PC-3 (cell line): ENCODE data around the gene RNF17.

ENCODE experiments used
- EZH2 ChIP-seq: fragments of 300-600 bp; sonication (generic); IDR thresholded peaks from one replicate; pipeline ENCODE4 v1.6.1; 2017; ENCODE audit warnings: antibody characterized with exemption, mild to moderate bottlenecking, low read length; ENCODE audit not compliant: unreplicated experiment
- EZH2phosphoT487 ChIP-seq: fragments of 300-600 bp; sonication (generic); IDR thresholded peaks from 2 replicates; pipeline ENCODE4 v1.6.1; 2018; ENCODE audit warnings: mild to moderate bottlenecking, antibody characterized with exemption, low read length, borderline replicate concordance
- TF ChIP-seq, protein P1 (sequence below): fragments of 300-600 bp; sonication (generic); conservative IDR thresholded peaks from 2 replicates; pipeline ENCODE4 v1.5.1; 2017; ENCODE audit warnings: antibody characterized with exemption, low read depth, mild to moderate bottlenecking, low read length

DNA sequence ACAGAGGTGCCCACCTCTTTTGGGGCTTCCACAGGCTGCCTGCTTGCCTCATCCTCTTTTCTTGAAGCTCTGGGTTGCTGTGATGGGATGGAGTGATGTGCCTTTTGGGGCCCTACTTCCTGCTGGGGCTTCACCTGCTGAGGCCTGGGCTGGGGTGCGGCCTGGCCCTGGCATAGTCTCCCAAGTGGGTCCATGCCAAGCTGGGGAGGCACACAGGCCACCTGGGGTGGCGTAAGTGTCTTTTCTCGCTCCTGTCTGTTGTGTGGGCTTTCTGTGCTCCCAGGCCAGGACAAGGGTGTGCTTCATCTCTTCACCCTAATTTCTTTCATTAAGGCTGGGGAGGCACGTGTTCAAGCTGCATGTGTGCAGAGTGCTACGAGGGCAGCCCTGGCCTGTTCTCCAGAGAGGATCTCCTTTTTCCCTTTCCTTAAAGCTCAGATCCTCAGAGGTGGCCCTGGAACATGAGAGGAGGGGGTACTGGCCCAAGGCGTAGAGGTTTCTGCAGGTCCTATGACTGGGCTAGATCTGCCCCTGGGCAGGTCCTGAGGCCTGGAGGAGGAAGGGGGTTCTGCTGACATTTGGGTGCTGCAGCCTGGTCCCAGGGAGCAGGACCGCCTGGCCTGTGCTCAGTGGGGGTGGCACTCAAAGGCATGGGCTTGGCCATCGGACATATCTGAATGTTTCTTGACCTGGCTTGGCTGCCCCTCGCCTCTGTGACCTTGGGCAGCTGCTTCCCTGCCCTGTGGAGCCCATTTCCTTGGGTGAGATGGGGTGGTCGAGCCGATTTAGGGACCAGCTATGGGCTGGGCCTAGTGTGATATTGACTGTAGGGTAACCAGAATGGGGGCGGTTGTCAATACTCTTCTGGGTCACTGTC lies 23.7 kb upstream of the RNF17 start:
- TF ChIP-seq, protein P1, sequence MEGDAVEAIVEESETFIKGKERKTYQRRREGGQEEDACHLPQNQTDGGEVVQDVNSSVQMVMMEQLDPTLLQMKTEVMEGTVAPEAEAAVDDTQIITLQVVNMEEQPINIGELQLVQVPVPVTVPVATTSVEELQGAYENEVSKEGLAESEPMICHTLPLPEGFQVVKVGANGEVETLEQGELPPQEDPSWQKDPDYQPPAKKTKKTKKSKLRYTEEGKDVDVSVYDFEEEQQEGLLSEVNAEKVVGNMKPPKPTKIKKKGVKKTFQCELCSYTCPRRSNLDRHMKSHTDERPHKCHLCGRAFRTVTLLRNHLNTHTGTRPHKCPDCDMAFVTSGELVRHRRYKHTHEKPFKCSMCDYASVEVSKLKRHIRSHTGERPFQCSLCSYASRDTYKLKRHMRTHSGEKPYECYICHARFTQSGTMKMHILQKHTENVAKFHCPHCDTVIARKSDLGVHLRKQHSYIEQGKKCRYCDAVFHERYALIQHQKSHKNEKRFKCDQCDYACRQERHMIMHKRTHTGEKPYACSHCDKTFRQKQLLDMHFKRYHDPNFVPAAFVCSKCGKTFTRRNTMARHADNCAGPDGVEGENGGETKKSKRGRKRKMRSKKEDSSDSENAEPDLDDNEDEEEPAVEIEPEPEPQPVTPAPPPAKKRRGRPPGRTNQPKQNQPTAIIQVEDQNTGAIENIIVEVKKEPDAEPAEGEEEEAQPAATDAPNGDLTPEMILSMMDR, result no peak
- no peak for TF ChIP-seq EZH2phosphoT487
- TF ChIP-seq EZH2, result no peak
